DMS79 treated with DMSO at 0.1 percent for 48 hours (cell line): ENCODE results near the gene HOXC10.

Experiments used
- DNase-seq: peaks from one replicate; lab custom pipeline; 2025; lab: John Stamatoyannopoulos, UW

HOXC10 gene

GRCh38 chr12:53965281-53966084 is 19.5 kb upstream of the HOXC10 start:
- peak; percentile 57 for DNase-seq

GRCh38 chr12:53966085-53966384 is 18.9 kb upstream of the HOXC10 start:
- no peak for DNase-seq

- no peak for DNase-seq
Observed at GRCh38 chr12:53966385-53967133, 18.4 kb upstream of the HOXC10 start.

GRCh38 chr12:53967421-53967925 is 17.5 kb upstream of the HOXC10 start:
- peak; percentile 17 for DNase-seq

GRCh38 chr12:53968214-53969127 is 16.5 kb upstream of the HOXC10 start:
- DNase-seq, result no peak

GRCh38 chr12:53969588-53970259 is 15.2 kb upstream of the HOXC10 start:
- no peak for DNase-seq

GRCh38 chr12:53970451-53970850 is 14.5 kb upstream of the HOXC10 start:
- no peak for DNase-seq

- DNase-seq, result no peak
Observed at GRCh38 chr12:53971129-53971528, 13.8 kb upstream of the HOXC10 start.

- DNase-seq, result no peak
Observed at GRCh38 chr12:53971686-53972085, 13.3 kb upstream of the HOXC10 start.

GRCh38 chr12:53972152-53972702 is 12.7 kb upstream of the HOXC10 start:
- no peak for DNase-seq

- DNase-seq, result no peak
Observed at GRCh38 chr12:53972722-53973235, 12.2 kb upstream of the HOXC10 start, which contains the start of gene HOXC11. TSS of gene HOXC11 (plus strand) at chr12:53973126. CDS start at chr12:53973242, 116 bp downstream.

GRCh38 chr12:53973236-53974042 is 11.5 kb upstream of the HOXC10 start:
- DNase-seq, result no peak

GRCh38 chr12:53974084-53975063 is 10.6 kb upstream of the HOXC10 start, which contains the start of gene HOTAIR:
TSS of gene HOTAIR (minus strand) at chr12:53974954.
- peak; percentile 8 for DNase-seq

- DNase-seq, result no peak
Observed at GRCh38 chr12:53975064-53975471, 9.9 kb upstream of the HOXC10 start.

GRCh38 chr12:53975479-53976152 is 9.3 kb upstream of the HOXC10 start:
- DNase-seq, result no peak

- DNase-seq, result no peak
Observed at GRCh38 chr12:53976172-53976822, 8.6 kb upstream of the HOXC10 start.

GRCh38 chr12:53976823-53977595 is 7.9 kb upstream of the HOXC10 start:
- no peak for DNase-seq
